Lower leg skin (tissue), 3 donors: Measurements from ENCODE around the gene IRS1.

ENCODE experiments used
- POLR2A ChIP-seq, 2 donors: fragments of 450-650 bp; IDR thresholded peaks; one replicate each; pipeline ENCODE4 v1.6.1; 2016 to 2017; ENCODE audit warnings: antibody characterized with exemption in 2 of 2, mild to moderate bottlenecking in 1 of 2, moderate library complexity in 1 of 2
- TF ChIP-seq, protein P1 (sequence below), 3 donors: fragments of 450-650 bp; IDR thresholded peaks; one replicate each; pipeline ENCODE4 v1.5.1; 2016; ENCODE audit warnings: antibody characterized with exemption in 3 of 3, mild to moderate bottlenecking in 3 of 3, moderate library complexity in 2 of 3

- TF ChIP-seq POLR2A (IDR thresholded peaks at IDR 0.05): no peak
- TF ChIP-seq, protein P1, sequence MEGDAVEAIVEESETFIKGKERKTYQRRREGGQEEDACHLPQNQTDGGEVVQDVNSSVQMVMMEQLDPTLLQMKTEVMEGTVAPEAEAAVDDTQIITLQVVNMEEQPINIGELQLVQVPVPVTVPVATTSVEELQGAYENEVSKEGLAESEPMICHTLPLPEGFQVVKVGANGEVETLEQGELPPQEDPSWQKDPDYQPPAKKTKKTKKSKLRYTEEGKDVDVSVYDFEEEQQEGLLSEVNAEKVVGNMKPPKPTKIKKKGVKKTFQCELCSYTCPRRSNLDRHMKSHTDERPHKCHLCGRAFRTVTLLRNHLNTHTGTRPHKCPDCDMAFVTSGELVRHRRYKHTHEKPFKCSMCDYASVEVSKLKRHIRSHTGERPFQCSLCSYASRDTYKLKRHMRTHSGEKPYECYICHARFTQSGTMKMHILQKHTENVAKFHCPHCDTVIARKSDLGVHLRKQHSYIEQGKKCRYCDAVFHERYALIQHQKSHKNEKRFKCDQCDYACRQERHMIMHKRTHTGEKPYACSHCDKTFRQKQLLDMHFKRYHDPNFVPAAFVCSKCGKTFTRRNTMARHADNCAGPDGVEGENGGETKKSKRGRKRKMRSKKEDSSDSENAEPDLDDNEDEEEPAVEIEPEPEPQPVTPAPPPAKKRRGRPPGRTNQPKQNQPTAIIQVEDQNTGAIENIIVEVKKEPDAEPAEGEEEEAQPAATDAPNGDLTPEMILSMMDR (IDR thresholded peaks at IDR 0.05): no peak
These were observed 39.5 kb upstream of the IRS1 start for GRCh38 chr2:226839161-226839560.
